ENCODE measurements around the gene FANCD2. TPM values are rescaled to one million over a fixed set of nuclear protein-coding genes. Genes with fewer than 3 reads are reported as not detected.
"Not testable (repeated sequence)": the region's sequence is repeated elsewhere in the genome, so short reads cannot be mapped to it uniquely, and the experiment has no call there.

Gene FANCD2
- total RNA-seq, 2 donors from 2014 or later, result 56.0 to 79.9 TPM

GRCh38 chr3:10006762-10007090 lies 19.5 kb upstream of the FANCD2 start:
- no peak overlapping the region for H3K9ac ChIP-seq (ENCODE audit: extremely low read depth, low read length, poor library complexity, severe bottlenecking)

GRCh38 chr3:10007126-10007782 lies 19.0 kb upstream of the FANCD2 start:
- Mint-ChIP-seq H3K4me1 (peaks cover 9% of the 10 kb centered on the region), H3K36me3 (ENCODE audit: low read depth) (peaks cover 16% of the 10 kb centered on the region), H3K27me3 (ENCODE audit: insufficient read depth) (peaks cover 11% of the 10 kb centered on the region), H3K4me3 (no peak overlapping the region), H3K9me3 (no peaks in the 10 kb centered on the region), H3K27ac (no peak overlapping the region)
- no peaks in the 10 kb centered on the region for H3K27me3 ChIP-seq (ENCODE audit: control insufficient read depth, insufficient read depth, low read length, poor library complexity, severe bottlenecking)
- H3K36me3 ChIP-seq (ENCODE audit: control insufficient read depth, insufficient read depth, low read length), result peaks cover 17% of the 10 kb centered on the region
- no peak for DNase-seq
- no peak for TF ChIP-seq CTCF (conservative IDR thresholded peaks at IDR 0.05)
- H3K9ac ChIP-seq (ENCODE audit: extremely low read depth, low read length, poor library complexity, severe bottlenecking), result no peak overlapping the region
- H3K27ac ChIP-seq (ENCODE audit: low read depth, low read length), result no peak overlapping the region
- H3K4me3 ChIP-seq (ENCODE audit: low read length), result no peak overlapping the region
- H3K4me1 ChIP-seq (ENCODE audit: control insufficient read depth, insufficient read depth, low read length), result peaks cover 4% of the 10 kb centered on the region
- WGBS, 2 experiments (ENCODE audit: insufficient coverage in 1 of 2, insufficient read length in 1 of 2), result 85 to 89% methylated on average over 5 to 7 of the region's 7 CpGs
- H3K9me3 ChIP-seq (ENCODE audit: control insufficient read depth, low read length), result no peaks in the 10 kb centered on the region

More at GRCh38 chr3:10006762-10007090, 19.5 kb upstream of the FANCD2 start:
- H3K4me3 ChIP-seq (ENCODE audit: low read length), result no peak overlapping the region
- H3K27ac ChIP-seq (ENCODE audit: low read depth, low read length), result no peak overlapping the region
- H3K27me3 ChIP-seq (ENCODE audit: control insufficient read depth, insufficient read depth, low read length, poor library complexity, severe bottlenecking), result no peaks in the 10 kb centered on the region
- Mint-ChIP-seq H3K4me3 (no peak overlapping the region), H3K4me1 (peaks cover 9% of the 10 kb centered on the region), H3K9me3 (no peaks in the 10 kb centered on the region), H3K27me3 (ENCODE audit: insufficient read depth) (peaks cover 6% of the 10 kb centered on the region), H3K27ac (no peak overlapping the region), H3K36me3 (ENCODE audit: low read depth) (peaks cover 17% of the 10 kb centered on the region)
- DNase-seq, result no peak
- H3K4me1 ChIP-seq (ENCODE audit: control insufficient read depth, insufficient read depth, low read length), result peaks cover 4% of the 10 kb centered on the region
- 77 to 91% methylated on average over 7 to 8 of the region's 8 CpGs for WGBS, 2 experiments (ENCODE audit: insufficient coverage in 1 of 2, insufficient read length in 1 of 2)
- no peak for TF ChIP-seq CTCF (conservative IDR thresholded peaks at IDR 0.05)
- peaks cover 18% of the 10 kb centered on the region for H3K36me3 ChIP-seq (ENCODE audit: control insufficient read depth, insufficient read depth, low read length)
- no peaks in the 10 kb centered on the region for H3K9me3 ChIP-seq (ENCODE audit: control insufficient read depth, low read length)

GRCh38 chr3:10008216-10008587 lies 18.0 kb upstream of the FANCD2 start:
- H3K9me3 ChIP-seq (ENCODE audit: control insufficient read depth, low read length); H3K9ac ChIP-seq (ENCODE audit: extremely low read depth, low read length, poor library complexity, severe bottlenecking); H3K4me1 Mint-ChIP-seq; H3K27me3 ChIP-seq (ENCODE audit: control insufficient read depth, insufficient read depth, low read length, poor library complexity, severe bottlenecking); H3K9me3 Mint-ChIP-seq; H3K4me3 ChIP-seq (ENCODE audit: low read length); H3K36me3 Mint-ChIP-seq (ENCODE audit: low read depth); H3K4me1 ChIP-seq (ENCODE audit: control insufficient read depth, insufficient read depth, low read length); DNase-seq; H3K36me3 ChIP-seq (ENCODE audit: control insufficient read depth, insufficient read depth, low read length); H3K27ac ChIP-seq (ENCODE audit: low read depth, low read length): not testable (repeated sequence)
- WGBS, 2 experiments (ENCODE audit: insufficient coverage in 1 of 2, insufficient read length in 1 of 2), result 85 to 100% methylated on average over 1 to 4 of the region's 4 CpGs
- Mint-ChIP-seq H3K27me3 (ENCODE audit: insufficient read depth) (peaks cover 19% of the 10 kb centered on the region), H3K4me3 (peak overlapping the region; percentile 62), H3K27ac (peak overlapping the region; percentile 55)

Measured in endodermal cell (in vitro differentiated cells).